Keratinocyte (primary cell): ENCODE data around the gene RMC1. TPM values are rescaled to one million over a fixed set of nuclear protein-coding genes. Genes with fewer than 3 reads are reported as not detected.

Source experiments
- DNase-seq: peaks from one replicate; pipeline ENCODE4 v3.0.0-alpha.2; 2011; ENCODE audit warnings: low read depth, missing footprints, low spot score
- FAIRE-seq: peaks from 2 replicates; lab custom pipeline; 2011; peaks lifted over from hg19 to GRCh38; lab: Jason Lieb, UNC
- H2AFZ ChIP-seq: 2 replicates; pipeline ENCODE4 v1.6.0; 2012; ENCODE audit warnings: low read length, control low read depth, inconsistent platforms; ENCODE audit not compliant: control insufficient read depth
- H3K27ac ChIP-seq: 2 replicates; pipeline ENCODE4 v1.5.1; 2011; ENCODE audit warnings: low read length; ENCODE audit not compliant: control insufficient read depth, insufficient read depth
- H3K27me3 ChIP-seq: 3 replicates; pipeline ENCODE4 v1.6.0; 2011; ENCODE audit warnings: low read length; ENCODE audit not compliant: control insufficient read depth, insufficient read depth; ENCODE audit errors: extremely low read depth
- H3K36me3 ChIP-seq, 2 experiments: 2 replicates in 1 of 2; 3 replicates in 1 of 2; pipeline ENCODE4 v1.5.1; 2011; ENCODE audit warnings: low read length in 2 of 2, mild to moderate bottlenecking in 1 of 2; ENCODE audit not compliant: control insufficient read depth in 2 of 2, insufficient read depth in 2 of 2; ENCODE audit errors: extremely low read depth in 1 of 2
- H3K4me1 ChIP-seq: 3 replicates; pipeline ENCODE4 v1.5.1; 2011; ENCODE audit warnings: low read length; ENCODE audit not compliant: control insufficient read depth, insufficient read depth; ENCODE audit errors: extremely low read depth
- H3K4me2 ChIP-seq: 3 replicates; pipeline ENCODE4 v1.6.0; 2011; ENCODE audit warnings: low read depth, low read length; ENCODE audit not compliant: control insufficient read depth, insufficient read depth; ENCODE audit errors: extremely low read depth
- H3K4me3 ChIP-seq, 3 experiments: fragments of 200-600 bp in 1 of 3; sonication (generic) in 1 of 3; 2 replicates in 2 of 3; 3 replicates in 1 of 3; pipeline ENCODE4 v1.5.1; 2011 to 2016; ENCODE audit warnings: low read length in 3 of 3, mild to moderate bottlenecking in 3 of 3, control low read depth in 2 of 3, inconsistent platforms in 1 of 3, low read depth in 1 of 3, mixed read lengths in 1 of 3, mixed run types in 1 of 3, moderate library complexity in 1 of 3; ENCODE audit not compliant: control insufficient read depth in 2 of 3, insufficient read depth in 2 of 3; ENCODE audit errors: extremely low read depth in 1 of 3
- H3K79me2 ChIP-seq: 2 replicates; pipeline ENCODE4 v1.6.0; 2012; ENCODE audit warnings: low read length; ENCODE audit not compliant: control insufficient read depth, insufficient read depth
- H3K9ac ChIP-seq: 3 replicates; pipeline ENCODE4 v1.6.0; 2011; ENCODE audit warnings: low read length; ENCODE audit not compliant: control insufficient read depth, insufficient read depth; ENCODE audit errors: extremely low read depth
- H3K9me1 ChIP-seq: 3 replicates; pipeline ENCODE4 v1.6.0; 2011; ENCODE audit warnings: low read length; ENCODE audit not compliant: control insufficient read depth, insufficient read depth; ENCODE audit errors: extremely low read depth
- H3K9me3 ChIP-seq: 2 replicates; pipeline ENCODE4 v1.5.1; 2012; ENCODE audit warnings: low read depth, low read length; ENCODE audit not compliant: control insufficient read depth
- H4K20me1 ChIP-seq: 3 replicates; pipeline ENCODE4 v1.6.0; 2011; ENCODE audit warnings: low read length; ENCODE audit not compliant: control insufficient read depth, insufficient read depth; ENCODE audit errors: extremely low read depth
- EZH2 ChIP-seq: IDR thresholded peaks from one replicate; pipeline ENCODE4 v1.6.1; 2012; ENCODE audit warnings: inconsistent platforms, mild to moderate bottlenecking, low read length, moderate library complexity
- dilution Hi-C: fragments of 300-500 bp; cut with MboI; formaldehyde crosslinking; loops from one replicate; pipeline ENCODE4 v1.7.0; 2020; ENCODE audit warnings: low sequenced_read_pairs; ENCODE audit not compliant: extremely low pct_ligation_motif_present
- polyA plus RNA-seq, 5 experiments: library from polyadenylated mRNA; depleted of rRNA in 3 of 5; stranded (reverse) in 3 of 5; stranded (forward) in 1 of 5; unstranded in 1 of 5; fragments of >200 nt; gene quantifications; 1 replicate in 1 of 5; 2 replicates in 3 of 5; 3 replicates in 1 of 5; pipeline versions ENCODE4 v1.2.1 to v1.2.3, GENCODE V29; 2011 to 2012; ENCODE audit warnings: missing spikeins in 2 of 5, low read depth in 1 of 5, low replicate concordance in 1 of 5
- TF ChIP-seq, protein P1 (sequence below), 3 experiments: IDR thresholded peaks in 1 of 3; conservative IDR thresholded peaks in 1 of 3; optimal IDR thresholded peaks in 1 of 3; 2 replicates in 2 of 3; 3 replicates in 1 of 3; pipeline versions ENCODE3 to v1.5.1; 2011; ENCODE audit warnings: low read length in 3 of 3, mild to moderate bottlenecking in 3 of 3, moderate library complexity in 2 of 3, control low read depth in 1 of 3, inconsistent platforms in 1 of 3; ENCODE audit not compliant: insufficient read depth in 2 of 3; ENCODE audit errors: extremely low read depth in 1 of 3

Gene RMC1
- polyA plus RNA-seq, 1 donor (not counting 4 experiments of a cell fraction or from before 2014, with no cell fraction given) = 26.4 TPM

DNA sequence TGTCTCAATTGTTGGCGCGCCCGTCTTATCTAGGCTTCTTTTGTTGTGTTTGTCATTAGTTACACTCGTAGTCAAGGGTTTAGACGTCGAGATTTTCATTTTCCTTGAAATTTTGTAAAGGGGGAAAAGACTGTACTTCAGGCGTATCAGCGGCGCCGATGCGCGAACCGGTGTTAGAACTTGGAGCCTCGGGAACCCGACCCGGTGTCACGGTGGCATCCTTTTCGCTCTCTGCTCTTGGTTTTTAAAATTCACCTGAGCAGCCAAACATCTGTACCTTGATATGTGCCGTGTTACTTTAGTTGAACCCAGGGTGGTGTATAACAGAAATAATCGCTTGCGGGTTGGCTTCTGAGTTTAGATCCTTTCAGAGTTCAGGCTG, 643 bp downstream of the RMC1 start:
- peak overlapping the region; percentile 87 for H3K9ac ChIP-seq
- dilution Hi-C loops = no loop called here
- H3K79me2 ChIP-seq = peaks cover 35% of the 10 kb centered on the region
- peak overlapping the region; percentile 89 for H3K27ac ChIP-seq
- FAIRE-seq (no peak), DNase-seq (no peak)
- no peaks in the 10 kb centered on the region for H3K9me1 ChIP-seq
- peaks cover 9 to 14% of the 10 kb centered on the region in 2 experiments for H3K36me3 ChIP-seq
- H4K20me1 ChIP-seq = no peaks in the 10 kb centered on the region
- no peaks in the 10 kb centered on the region for H3K9me3 ChIP-seq
- TF ChIP-seq EZH2 = no peak
- TF ChIP-seq, protein P1, sequence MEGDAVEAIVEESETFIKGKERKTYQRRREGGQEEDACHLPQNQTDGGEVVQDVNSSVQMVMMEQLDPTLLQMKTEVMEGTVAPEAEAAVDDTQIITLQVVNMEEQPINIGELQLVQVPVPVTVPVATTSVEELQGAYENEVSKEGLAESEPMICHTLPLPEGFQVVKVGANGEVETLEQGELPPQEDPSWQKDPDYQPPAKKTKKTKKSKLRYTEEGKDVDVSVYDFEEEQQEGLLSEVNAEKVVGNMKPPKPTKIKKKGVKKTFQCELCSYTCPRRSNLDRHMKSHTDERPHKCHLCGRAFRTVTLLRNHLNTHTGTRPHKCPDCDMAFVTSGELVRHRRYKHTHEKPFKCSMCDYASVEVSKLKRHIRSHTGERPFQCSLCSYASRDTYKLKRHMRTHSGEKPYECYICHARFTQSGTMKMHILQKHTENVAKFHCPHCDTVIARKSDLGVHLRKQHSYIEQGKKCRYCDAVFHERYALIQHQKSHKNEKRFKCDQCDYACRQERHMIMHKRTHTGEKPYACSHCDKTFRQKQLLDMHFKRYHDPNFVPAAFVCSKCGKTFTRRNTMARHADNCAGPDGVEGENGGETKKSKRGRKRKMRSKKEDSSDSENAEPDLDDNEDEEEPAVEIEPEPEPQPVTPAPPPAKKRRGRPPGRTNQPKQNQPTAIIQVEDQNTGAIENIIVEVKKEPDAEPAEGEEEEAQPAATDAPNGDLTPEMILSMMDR (optimal IDR thresholded peaks at IDR 0.05 in 1 of 3, IDR thresholded peaks at IDR 0.05 in 1 of 3, conservative IDR thresholded peaks at IDR 0.05 in 1 of 3; ENCODE audit: extremely low read depth in 1 of 3, insufficient read depth in 2 of 3, low read length in 3 of 3) = no peak
- peak overlapping the region; percentile 100 for H3K4me2 ChIP-seq
- H3K4me3 ChIP-seq = peak overlapping the region; percentile 86 to 92 (median 87)
- H3K27me3 ChIP-seq = no peaks in the 10 kb centered on the region
- peak overlapping the region; percentile 30 for H2AFZ ChIP-seq
- peaks cover 20% of the 10 kb centered on the region for H3K4me1 ChIP-seq

DNA sequence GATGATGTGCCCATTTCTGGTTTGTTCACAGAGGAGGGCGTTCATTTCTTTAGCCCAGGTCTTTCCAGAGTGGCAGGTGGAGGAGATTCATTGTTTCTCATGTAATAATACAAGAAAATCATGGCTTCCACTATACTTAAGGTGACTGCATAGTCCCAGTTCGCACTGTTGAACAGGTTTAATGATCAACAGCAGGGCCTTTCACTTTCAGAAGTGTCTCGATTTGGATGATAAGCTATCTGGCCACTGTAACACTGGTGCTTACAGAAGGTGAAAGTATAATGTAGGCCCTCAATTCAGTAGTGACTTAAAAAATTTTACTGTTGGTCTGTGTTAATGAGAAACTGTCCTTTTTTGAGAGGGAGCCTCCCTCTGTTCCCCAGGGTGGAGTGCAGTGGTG, 1.4 kb downstream of the RMC1 start:
- peaks cover 9 to 14% of the 10 kb centered on the region in 2 experiments for H3K36me3 ChIP-seq
- TF ChIP-seq, protein P1 (optimal IDR thresholded peaks at IDR 0.05 in 1 of 3, IDR thresholded peaks at IDR 0.05 in 1 of 3, conservative IDR thresholded peaks at IDR 0.05 in 1 of 3; ENCODE audit: extremely low read depth in 1 of 3, insufficient read depth in 2 of 3, low read length in 3 of 3) = no peak
- TF ChIP-seq EZH2 = no peak
- peaks cover 35% of the 10 kb centered on the region for H3K79me2 ChIP-seq
- H3K4me1 ChIP-seq = peaks cover 18% of the 10 kb centered on the region
- H3K27ac ChIP-seq = peak overlapping the region; percentile 89
- peak overlapping the region; percentile 87 for H3K9ac ChIP-seq
- H3K9me1 ChIP-seq = no peaks in the 10 kb centered on the region
- H3K27me3 ChIP-seq = no peaks in the 10 kb centered on the region
- H4K20me1 ChIP-seq = no peaks in the 10 kb centered on the region
- no peak for DNase-seq
- peak overlapping the region in 2 of 3 experiments; percentile 87 to 92 for H3K4me3 ChIP-seq
- dilution Hi-C loops = no loop called here
- H3K9me3 ChIP-seq = no peaks in the 10 kb centered on the region
- peak overlapping the region; percentile 100 for H3K4me2 ChIP-seq
- no peak overlapping the region for H2AFZ ChIP-seq
- FAIRE-seq = no peak
